ENCODE results near the gene CRAMP1.

The CRAMP1 gene

DNA sequence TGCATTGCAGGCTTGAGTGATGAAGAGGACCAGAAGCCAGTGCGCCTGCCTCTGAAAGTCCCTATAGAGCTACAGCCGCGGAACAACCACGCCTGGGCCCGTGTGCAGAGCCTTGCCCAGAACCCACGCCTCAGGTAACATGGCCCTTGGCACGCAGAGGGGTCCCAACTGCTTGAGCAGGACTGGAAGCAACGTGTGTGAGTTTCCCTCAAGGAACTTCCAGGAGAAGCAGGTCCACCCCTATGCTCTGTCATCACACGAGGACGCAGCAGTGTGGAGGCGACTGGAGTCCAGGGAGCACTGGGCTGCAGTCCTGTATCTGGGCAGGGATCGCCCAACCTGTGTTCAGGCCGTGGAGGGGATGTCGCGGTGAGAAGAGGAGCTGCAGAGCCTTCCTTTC lies 40.9 kb downstream of the CRAMP1 start:
- no peak for DNase-seq (ENCODE audit: extremely low read depth, low read depth)
- no peak overlapping the region for H3K4me3 ChIP-seq (replicated peaks; ENCODE audit: low read depth, low read length)
- TF ChIP-seq, protein P1, sequence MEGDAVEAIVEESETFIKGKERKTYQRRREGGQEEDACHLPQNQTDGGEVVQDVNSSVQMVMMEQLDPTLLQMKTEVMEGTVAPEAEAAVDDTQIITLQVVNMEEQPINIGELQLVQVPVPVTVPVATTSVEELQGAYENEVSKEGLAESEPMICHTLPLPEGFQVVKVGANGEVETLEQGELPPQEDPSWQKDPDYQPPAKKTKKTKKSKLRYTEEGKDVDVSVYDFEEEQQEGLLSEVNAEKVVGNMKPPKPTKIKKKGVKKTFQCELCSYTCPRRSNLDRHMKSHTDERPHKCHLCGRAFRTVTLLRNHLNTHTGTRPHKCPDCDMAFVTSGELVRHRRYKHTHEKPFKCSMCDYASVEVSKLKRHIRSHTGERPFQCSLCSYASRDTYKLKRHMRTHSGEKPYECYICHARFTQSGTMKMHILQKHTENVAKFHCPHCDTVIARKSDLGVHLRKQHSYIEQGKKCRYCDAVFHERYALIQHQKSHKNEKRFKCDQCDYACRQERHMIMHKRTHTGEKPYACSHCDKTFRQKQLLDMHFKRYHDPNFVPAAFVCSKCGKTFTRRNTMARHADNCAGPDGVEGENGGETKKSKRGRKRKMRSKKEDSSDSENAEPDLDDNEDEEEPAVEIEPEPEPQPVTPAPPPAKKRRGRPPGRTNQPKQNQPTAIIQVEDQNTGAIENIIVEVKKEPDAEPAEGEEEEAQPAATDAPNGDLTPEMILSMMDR (IDR thresholded peaks at IDR 0.05; ENCODE audit: low read depth, low read length, missing control alignments), result no peak

DNA sequence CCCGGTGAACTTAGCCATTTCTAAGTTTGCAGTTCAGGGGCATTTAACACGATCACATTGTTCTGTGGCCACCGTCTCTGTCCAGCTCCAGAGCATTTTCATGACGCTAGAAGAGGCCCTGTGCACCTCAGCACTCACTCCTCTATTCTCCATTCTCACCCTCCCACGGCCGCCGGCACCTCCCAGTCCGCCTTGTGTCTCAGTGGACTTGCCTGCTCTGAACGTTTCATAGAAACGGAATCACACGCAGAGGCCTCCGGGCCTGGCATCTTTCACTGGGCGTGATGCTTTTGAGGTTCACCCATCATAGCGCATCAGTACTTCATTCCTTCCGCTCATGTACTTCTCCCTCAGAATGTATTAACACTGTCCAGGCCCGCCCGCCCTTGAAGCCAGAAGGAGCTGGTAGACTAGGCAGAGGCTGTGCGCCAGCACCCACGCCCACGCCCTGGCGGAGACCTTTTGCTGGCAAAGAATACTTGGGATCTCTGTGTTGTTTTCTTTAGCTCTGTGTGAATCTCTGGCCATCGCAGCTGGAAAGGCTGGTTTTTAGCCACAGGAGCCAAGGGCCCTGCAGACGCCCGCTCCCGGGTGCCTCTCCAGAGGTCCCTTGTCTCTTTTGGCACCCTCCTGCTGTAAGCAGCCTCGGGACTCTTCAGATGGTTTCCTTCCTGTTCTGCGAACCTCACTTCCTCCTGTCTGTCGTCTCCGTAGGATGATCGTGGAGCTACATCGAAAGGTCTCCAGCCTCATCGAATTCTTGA lies 42.5 kb downstream of the CRAMP1 start:
- no peak for DNase-seq (ENCODE audit: extremely low read depth, low read depth)
- TF ChIP-seq, protein P1 (IDR thresholded peaks at IDR 0.05; ENCODE audit: low read depth, low read length, missing control alignments), result no peak
- H3K4me3 ChIP-seq (replicated peaks; ENCODE audit: low read depth, low read length), result no peak overlapping the region

- TF ChIP-seq, protein P1 (IDR thresholded peaks at IDR 0.05; ENCODE audit: low read depth, low read length, missing control alignments), result no peak
- DNase-seq (ENCODE audit: extremely low read depth, low read depth), result no peak
- no peak overlapping the region for H3K4me3 ChIP-seq (replicated peaks; ENCODE audit: low read depth, low read length)
These were observed 43.2 kb downstream of the CRAMP1 start for GRCh38 chr16:1655269-1655807.

GRCh38 chr16:1655909-1656807 lies 44.0 kb downstream of the CRAMP1 start:
- TF ChIP-seq, protein P1 (IDR thresholded peaks at IDR 0.05; ENCODE audit: low read depth, low read length, missing control alignments), result no peak
- no peak overlapping the region for H3K4me3 ChIP-seq (replicated peaks; ENCODE audit: low read depth, low read length)
- no peak for DNase-seq (ENCODE audit: extremely low read depth, low read depth)

- TF ChIP-seq, protein P1 (IDR thresholded peaks at IDR 0.05; ENCODE audit: low read depth, low read length, missing control alignments), result no peak
- H3K4me3 ChIP-seq (replicated peaks; ENCODE audit: low read depth, low read length), result no peak overlapping the region
- DNase-seq (ENCODE audit: extremely low read depth, low read depth), result no peak
These were observed 44.9 kb downstream of the CRAMP1 start for GRCh38 chr16:1656808-1657617.

DNA sequence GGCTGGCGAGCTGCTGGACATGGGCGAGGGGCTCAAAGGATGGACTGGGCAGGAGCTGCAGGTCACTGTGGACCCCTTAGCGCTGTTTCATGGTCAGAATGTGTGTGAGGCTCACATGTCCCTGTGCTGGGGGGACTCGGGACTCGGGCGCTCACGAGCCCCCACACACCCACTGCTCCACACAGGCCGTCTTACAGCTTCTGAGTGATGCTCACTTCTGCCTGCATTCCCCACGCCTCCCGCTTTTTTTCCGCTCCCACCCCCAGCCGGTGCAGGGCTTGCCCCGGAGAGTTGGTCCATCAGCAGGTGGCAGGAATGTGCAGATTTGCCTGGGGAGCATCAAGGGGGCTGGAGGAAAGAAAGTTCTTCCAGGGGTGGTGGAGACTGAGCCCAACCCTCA lies 45.7 kb downstream of the CRAMP1 start:
- TF ChIP-seq, protein P1 (IDR thresholded peaks at IDR 0.05; ENCODE audit: low read depth, low read length, missing control alignments), result no peak
- no peak for DNase-seq (ENCODE audit: extremely low read depth, low read depth)
- H3K4me3 ChIP-seq (replicated peaks; ENCODE audit: low read depth, low read length), result no peak overlapping the region

Data from HFF-Myc (cell line).